Measurements from ENCODE around the gene SLC5A5.
A peak's percentile ranks its signal among the peaks of the same experiment; 100 is the strongest.

The SLC5A5 gene

DNA sequence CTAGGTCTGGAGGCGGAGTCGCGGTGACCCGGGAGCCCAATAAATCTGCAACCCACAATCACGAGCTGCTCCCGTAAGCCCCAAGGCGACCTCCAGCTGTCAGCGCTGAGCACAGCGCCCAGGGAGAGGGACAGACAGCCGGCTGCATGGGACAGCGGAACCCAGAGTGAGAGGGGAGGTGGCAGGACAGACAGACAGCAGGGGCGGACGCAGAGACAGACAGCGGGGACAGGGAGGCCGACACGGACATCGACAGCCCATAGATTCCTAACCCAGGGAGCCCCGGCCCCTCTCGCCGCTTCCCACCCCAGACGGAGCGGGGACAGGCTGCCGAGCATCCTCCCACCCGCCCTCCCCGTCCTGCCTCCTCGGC lies at the start of gene SLC5A5:
TSS of gene SLC5A5 (plus strand) at position 68 of the 373 bp plus-strand sequence. CDS start 375 bp downstream, outside the sequence.
- no peak for DNase-seq (ENCODE audit: low read depth in 2 of 2)

- DNase-seq (ENCODE audit: low read depth in 2 of 2) = no peak
Measured at GRCh38 chr19:17824339-17824738, 47.4 kb upstream of the SLC5A5 start.

DNA sequence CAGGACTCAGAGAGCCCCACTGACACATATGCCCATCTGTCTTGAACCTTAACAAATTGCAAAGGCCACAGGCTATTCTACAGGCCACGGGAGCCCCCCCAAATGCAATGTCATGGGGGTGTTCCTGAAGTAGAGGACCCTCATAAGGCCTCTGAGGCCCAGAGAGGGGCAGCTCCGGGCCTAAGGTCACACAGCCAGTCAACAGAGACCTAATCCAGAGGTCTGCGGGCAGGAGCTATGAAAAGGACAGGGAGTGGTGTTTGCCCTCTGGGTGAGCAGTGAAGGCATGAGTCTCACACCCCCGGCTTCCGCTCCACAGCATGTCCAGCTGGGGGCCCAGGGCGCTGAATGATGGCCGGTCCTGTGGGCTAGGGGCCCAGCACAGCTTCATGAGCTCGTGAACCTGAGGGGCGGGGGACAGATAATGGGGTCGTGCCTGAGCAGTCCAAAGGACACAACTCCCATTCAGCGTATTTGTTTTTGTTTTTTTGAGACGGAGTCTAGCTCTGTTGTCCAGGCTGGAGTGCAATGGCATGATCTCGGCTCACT lies 45.2 kb upstream of the SLC5A5 start:
- no peak for DNase-seq (ENCODE audit: low read depth in 2 of 2)

DNA sequence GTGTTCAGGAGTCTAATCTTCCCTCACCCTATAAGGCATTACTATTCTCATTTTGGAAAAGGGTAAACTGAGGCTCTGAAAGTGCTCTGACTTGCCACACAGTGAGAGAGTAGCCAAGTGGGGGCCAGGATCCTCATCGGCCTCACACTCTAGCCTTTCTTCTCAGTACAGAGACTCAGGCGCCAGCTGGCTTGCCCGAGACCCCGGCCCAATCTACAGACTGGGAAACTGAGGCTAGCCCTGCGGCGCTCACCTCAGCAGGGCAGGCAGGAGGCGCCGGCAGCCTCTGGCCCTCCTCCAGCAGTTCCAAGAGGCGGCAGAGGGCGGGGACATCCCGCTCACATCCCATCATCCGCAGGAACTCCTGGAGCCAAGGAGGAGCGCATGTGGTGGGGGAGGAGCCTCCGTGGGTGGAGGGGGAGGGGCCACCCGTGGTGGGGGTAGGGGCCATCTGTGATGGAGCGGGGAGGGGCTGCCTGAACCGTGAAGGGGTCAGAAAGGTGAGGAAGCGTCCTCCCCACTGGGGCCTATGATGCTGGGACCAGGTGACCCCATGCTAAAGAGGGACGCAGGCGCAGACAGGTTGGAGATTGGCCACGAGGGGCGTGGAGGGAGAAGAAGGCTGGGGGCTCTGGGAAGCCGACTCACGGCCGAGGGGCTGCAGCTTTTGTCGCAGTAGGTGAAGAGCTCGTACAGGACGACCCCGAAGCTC lies 41.7 kb upstream of the SLC5A5 start:
- no peak for DNase-seq (ENCODE audit: low read depth in 2 of 2)

- no peak for DNase-seq (ENCODE audit: low read depth in 2 of 2)
Measured at GRCh38 chr19:17830567-17831418, 41.0 kb upstream of the SLC5A5 start.

DNA sequence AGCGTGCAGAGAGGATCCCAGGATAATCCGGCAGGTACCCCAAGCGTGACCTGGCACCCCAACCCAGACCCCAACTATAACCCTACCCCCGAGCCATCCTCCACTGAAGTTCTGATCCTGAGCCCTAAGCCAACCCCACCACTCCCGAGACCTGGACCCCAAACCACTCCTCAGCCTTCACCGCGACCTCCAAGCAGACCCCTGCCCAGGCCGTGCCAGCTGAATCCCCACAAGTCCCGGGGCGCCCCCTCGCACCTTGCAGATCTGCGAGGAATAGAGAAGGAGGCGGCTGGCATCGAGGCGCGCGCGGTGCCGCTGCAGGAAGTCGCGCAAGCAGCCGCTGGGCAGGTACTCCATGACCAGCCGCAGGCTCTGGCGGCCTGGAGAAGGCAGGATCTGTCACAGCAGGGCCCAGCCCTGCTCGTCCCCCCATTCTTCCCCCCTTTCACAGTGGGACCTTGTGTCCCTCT lies 40.3 kb upstream of the SLC5A5 start:
- DNase-seq (ENCODE audit: low read depth in 2 of 2) = no peak

DNA sequence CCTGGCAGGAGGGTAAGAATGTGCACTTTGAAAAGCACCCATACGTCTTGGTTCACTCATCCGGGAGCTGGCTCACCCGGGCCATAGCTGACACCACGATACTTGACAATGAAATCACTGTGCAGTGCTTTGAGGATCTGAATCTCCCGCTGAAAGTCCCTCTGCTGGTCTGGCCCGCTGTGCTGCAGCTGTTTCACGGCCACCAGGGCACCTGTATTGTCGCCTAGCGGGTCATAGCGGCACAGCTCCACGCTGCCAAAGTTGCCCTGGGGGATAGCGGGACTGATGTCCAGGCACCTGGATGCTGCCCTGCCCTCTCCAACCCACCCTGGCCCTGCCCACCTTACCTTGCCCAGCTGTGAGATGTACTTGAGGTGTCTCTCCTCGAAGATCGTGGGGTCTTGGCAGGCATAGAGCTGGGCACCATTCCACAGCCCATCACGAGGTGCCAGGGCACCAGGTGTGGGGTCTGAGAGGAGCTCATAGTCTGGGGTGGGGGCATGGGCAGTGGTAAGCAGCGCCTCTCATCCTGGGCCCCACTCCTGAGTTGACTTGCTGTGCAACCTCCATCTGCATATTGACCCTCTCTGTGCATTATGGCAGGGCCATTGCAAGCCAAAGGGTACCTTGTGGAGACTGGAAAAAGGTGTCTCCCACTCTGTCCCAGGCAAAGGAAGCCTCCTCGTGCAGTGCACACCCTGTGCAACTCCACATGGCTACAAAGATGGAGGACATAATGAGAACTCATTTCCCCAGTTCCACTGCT lies 39.1 kb upstream of the SLC5A5 start:
- DNase-seq (ENCODE audit: low read depth in 2 of 2) = no peak

- no peak for DNase-seq (ENCODE audit: low read depth in 2 of 2)
Measured at GRCh38 chr19:17834350-17835181, 37.2 kb upstream of the SLC5A5 start.

- no peak for DNase-seq (ENCODE audit: low read depth in 2 of 2)
Measured at GRCh38 chr19:17835182-17836006, 36.4 kb upstream of the SLC5A5 start.

DNA sequence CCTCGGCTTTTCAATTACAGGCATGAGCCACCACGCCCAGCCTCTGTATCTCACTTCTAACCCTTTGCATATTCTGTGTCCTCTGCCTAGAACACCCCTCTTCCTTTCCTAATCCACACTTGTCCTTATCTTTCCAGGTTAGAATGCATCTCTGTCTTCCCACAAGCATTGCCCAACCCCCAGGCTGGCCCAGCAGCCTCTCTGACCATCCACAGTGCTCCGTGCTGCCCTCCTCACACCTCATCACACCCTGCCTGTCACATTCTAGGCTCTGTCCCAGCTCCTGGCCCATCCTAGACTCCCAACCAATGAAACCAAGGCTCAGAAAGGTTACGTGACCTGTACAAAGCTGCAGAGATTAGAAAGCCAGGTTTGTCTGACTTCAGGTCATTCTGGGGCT lies 35.2 kb upstream of the SLC5A5 start:
- no peak for DNase-seq (ENCODE audit: low read depth in 2 of 2)

DNA sequence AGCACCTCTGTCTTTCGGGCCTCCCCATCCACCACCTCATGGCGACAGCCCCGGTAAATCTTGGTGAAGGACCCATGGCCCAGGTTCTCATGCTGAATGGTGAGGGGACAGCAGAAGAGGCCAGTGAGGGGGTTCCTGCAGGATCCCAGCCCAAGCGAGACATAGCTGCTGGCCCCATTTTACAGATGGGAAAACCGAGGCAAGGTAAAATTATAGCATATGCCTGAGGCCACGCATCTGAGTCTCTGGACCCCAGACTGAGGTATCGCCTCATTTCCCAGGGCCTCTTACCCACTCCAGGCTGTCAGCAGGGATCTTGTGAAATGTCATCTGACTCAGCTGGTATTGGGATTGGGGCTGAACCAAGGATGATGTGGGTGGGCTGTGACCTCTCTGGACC lies 33.8 kb upstream of the SLC5A5 start:
- no peak for DNase-seq (ENCODE audit: low read depth in 2 of 2)

- DNase-seq (ENCODE audit: low read depth in 2 of 2) = no peak
Measured at GRCh38 chr19:17840019-17840418, 31.7 kb upstream of the SLC5A5 start.

GRCh38 chr19:17841371-17841809 lies 30.4 kb upstream of the SLC5A5 start:
- DNase-seq (ENCODE audit: low read depth in 2 of 2) = no peak

- DNase-seq (ENCODE audit: low read depth in 2 of 2) = peak in 1 of 2 donors; percentile 31
Measured at GRCh38 chr19:17841810-17842662, 29.7 kb upstream of the SLC5A5 start.

DNA sequence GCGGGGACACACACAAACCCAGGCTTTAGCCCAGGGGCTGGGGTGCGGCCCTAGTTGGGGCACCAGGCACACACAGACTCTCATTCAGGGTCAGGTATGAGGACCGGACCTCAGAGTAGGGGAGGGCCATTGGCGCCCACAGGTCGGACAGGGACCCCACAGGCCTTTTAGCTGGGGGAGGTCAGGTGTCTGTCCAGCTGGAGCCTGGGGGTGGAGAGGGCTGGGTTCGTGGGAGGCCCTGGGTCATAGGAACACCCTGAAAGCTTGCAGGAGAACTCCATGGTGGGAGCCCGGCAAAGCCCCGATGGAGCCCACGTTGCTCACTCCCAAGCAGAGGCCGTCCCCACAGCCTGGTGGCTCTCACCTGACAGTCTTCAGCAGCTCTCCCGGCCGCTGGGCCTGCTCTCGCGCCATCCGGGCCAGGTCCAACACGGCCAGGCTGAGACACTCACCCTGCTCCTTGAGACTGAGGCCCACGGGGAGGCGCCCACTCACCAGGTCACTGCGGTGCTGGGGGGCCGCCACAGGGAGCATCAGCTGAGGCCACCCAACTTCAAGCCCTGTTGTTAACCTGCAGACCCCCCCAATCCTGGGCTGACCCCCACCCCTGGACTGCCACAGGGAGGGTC lies 29.0 kb upstream of the SLC5A5 start:
- DNase-seq (ENCODE audit: low read depth in 2 of 2) = no peak

DNA sequence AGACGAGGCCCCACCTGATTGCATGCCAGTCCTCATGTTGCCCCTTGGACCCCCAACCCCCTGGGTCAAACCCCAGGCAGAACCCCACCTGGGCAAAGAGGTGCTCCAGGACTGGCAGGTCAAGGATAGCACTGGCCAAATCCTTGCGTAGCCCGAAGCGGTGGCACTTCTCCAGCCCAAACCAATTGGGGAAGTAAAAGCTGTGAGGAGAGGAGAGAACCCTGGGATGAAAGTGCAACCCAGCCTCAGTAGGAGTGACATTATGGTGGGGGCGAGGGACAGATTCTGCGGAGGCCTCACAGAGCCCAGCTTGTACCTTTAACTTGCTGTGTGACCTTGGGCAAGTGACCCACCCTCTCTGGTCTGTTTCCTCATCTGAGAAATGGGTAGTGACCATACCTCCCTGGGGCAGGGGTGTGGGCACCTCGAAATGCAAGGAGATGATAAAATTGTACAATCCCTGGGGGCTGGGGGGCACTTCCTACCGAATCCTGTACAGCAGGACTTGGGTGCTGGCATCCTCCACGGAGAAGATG lies 28.4 kb upstream of the SLC5A5 start:
- no peak for DNase-seq (ENCODE audit: low read depth in 2 of 2)

GRCh38 chr19:17843908-17844490 lies 27.7 kb upstream of the SLC5A5 start:
- no peak for DNase-seq (ENCODE audit: low read depth in 2 of 2)

DNA sequence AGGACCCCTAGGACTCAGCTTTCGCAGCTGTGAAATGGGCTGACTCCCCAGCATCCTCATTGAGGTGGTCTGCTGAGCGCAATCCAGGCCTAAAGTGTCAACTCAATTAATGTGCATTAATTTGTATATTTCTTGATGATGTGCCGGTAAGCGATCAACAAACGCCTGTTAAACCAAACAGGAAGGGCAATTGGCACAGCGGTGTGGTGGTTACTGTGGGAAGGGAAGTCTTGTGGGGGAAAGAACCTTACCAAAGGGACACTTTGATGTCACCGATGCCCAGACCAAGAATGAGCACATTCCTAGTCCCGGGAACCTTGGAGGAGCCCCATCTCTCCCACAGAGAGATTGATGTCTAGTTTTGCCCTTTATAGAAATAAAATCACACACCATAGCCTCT lies 25.6 kb upstream of the SLC5A5 start:
- peak in 1 of 2 donors; percentile 27 for DNase-seq (ENCODE audit: low read depth in 2 of 2)

Data from activated CD8-positive, alpha-beta memory T cell treated with anti-CD3 and anti-CD28 coated beads for 4 hours (primary cell).